ENCODE data around the gene COL9A3.

COL9A3 gene

DNA sequence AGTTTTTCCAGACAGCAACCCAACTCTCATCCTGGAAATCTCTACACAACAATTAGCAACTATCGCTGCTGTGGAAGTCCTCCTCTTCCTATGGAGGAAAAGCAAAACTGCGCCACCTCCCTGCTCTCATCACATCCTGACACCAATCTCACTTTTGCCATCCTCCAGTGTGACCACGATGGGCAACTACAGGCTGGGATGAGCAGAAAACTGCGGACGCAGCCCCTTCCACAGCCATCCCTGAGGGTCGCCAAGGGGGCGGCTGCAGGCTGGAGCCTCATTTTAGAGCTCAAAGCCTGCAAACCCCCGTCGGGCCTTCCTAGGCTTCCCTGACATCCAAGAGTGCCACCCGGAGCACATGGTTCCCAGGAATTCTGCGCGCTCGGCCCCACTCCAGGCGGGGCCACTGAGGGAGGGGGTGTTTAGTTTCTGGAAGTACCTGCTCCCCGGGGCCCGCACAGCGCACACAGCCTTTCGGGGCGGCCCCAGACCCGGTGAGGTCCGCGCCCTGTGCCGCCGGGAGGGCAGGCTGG, 43.6 kb downstream of the COL9A3 start:
- no peak for DNase-seq

DNA sequence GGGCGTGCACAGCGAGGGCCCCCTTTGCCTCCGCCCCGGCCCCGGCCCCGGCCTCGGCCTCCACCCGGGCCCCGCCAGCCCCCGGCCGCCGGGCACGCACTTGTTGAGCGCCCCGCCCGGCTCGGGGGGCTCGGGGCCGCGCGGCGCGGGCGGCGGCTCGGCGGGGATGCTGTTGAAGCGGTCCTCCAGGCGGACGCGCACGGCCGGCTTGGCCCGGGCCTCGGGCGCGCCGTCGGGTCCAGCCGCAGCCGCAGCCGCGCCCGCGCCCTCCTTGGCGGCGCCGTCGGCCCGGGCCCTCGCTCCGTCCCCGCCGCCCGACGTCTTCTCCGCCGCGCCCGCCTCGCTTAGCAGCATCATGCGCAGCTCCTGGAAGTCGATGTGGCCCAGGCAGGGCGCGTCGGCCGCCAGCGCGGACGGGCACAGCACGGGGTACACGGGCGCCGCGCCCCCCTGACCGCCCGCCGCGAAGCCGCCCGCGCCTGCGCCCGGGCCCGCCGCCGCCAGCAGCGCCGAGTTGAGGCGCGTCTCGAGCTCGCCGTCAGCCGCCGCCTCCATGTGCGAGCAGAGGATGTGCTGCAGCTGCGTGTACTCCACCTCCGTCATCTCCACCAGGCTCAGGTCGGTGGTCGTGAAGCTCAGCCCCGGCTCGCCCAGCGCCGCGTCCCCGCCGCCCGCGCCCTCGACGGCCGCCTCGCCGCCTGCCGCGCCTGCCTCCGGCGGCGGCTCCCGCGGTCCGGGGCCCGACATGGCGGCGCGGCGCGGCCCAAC, 44.3 kb downstream of the COL9A3 start:
- DNase-seq: no peak

DNA sequence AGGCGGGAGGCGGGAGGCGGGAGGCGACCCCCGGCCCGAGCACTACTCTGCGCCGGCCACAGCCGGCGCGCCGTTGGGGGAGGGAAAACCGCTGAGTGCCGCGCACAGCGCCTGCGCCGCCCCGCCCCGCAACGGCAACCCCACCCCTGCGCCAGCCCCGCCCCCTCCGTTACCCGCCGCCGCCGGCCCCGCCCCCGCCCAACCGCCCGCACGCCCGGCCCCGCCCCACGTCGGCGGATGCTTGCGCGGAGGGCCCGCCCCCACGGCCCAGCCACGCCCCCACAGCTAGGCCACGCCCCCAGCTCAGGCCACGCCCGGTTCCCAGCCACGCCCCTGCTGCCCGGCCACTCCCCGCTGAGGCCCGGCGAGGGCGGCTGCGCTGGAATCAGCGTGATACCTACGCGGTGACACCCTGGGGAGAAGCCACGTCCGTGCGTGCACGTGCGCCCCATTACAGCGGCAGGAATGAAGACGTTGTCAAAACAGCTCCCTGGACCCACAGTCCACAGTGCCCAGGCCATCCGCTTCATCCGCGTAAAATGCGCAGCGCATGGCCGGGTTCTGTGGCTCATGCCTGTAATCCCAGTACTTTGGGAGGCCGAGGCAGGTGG, 45.0 kb downstream of the COL9A3 start, which contains the start of gene TCFL5:
TSS of gene TCFL5 (minus strand) at position 97 of the 611 bp plus-strand sequence. CDS start 152 bp downstream, outside the sequence.
- peak; percentile 84 to 95 for DNase-seq

DNA sequence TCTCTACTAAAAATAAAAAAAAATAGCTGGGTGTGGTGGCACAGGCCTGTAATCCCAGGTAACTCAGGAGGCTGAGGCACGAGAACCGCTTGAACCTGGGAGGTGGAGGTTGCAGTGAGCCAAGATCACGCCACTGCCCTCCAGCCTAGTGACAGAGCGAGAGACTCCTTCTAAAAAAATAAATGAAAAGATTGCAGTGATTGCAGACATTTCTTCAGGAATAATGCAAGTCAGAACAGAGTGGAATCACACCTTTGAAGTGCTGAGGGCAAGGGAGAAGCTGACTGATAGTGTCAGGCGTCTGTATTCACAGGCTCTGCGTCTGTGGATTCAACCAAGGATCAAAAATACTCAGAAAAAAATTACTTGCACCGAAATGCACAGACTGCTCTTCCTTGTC, 47.4 kb downstream of the COL9A3 start:
- no peak for DNase-seq

DNA sequence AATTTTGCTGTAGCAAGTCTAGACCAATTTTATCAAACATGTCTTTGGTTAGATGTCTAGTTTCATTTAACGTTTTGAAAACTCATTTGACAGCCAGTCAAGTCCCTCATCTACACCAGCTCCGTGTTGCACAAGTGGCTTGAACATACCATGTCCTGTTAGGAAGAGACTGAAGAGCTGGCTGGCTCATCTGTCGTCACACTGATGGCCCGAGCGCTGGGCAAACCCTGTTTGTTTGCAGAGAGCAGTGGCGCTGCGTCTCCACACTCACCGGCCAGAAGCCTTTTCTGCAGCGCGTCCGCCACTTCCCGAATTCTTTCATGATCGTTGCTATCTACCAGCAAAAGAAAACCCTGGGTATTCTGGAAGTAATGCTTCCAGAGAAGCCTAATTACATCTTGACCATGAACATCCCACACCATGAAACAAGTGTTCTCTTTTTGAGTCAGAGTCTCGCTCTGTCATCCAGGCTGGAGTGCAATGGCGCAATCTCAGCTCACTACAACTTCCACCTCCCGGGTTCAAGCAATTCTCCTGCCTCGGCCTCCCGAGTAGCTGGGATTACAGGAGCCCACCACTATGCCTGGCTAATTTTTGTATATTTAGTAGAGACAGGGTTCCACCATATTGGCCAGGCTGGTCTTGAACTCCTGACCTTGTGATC, 55.5 kb downstream of the COL9A3 start:
- DNase-seq: no peak

DNA sequence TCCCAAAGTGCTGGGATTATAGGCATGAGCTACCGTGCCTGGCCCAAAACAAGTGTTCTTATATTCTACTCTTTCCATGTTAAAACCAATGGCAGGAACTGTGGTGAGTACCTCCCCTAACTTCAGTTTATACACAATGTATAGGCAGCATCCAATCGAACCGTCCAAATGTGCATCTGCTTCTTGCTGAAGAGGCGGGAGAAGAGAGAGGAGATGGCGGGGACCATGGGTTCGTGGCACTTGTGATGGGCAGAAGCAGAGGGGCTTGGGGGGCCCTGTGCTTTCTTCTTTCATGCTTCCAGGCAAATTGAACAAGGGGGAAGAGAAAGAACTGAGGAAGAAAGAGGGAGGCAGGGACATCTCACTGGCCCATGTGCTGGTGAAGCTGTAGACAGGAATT, 56.0 kb downstream of the COL9A3 start:
- DNase-seq: no peak

DNA sequence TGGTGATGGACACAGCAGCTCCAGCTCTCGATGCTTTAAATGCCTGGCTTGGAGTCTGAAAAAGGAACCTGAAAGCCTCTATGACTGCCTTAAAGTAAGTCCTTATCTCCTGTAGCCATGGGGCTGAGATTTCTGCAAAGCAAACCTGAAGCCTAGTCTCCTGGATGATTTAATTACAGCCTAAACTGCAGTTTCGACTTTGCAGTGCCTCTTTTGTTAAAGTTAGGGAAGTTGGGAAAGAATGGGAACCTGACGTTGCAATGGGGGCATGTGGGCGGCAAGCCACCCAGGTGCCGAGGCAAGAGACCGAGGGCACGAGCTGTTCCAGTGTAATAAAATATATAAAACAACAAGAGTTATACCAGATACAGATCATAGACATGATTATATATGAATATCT, 56.4 kb downstream of the COL9A3 start:
- no peak for DNase-seq

DNA sequence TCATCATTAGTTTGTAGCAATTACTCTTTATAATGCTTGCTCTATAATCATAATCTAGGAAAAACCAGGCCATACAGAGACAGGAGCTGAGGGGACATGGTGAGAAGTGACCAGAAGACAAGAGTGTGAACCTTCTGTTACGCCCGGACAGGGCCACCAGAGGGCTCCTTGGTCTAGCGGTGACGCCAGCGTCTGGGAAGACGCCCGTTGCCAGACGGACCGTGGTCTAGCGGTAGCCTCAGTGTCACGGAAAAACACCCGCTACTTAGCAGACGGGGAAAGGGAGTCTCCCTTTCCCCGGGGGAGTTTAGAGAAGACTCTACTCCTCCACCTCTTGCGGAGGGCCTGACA, 56.8 kb downstream of the COL9A3 start:
- peak; percentile 53 to 74 for DNase-seq

DNA sequence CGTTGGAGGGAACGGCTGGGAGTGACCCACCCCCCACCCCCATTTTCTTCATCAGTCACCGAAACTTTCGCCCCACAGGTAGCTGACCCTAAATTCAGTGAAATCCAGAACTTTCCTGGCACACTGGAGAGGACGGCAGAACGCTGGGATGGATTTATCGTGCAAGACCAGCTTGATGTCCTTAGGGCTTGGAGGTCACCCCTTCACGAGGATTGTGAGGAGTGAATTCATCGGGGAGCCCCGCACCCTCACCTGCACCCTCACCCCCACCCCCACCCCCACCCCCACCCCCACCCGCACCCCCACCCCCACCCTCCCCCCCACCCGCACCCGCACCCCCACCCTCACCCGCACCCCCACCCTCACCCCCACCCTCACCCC, 58.1 kb downstream of the COL9A3 start:
- peak in 1 of 2 experiments; percentile 59 for DNase-seq

DNA sequence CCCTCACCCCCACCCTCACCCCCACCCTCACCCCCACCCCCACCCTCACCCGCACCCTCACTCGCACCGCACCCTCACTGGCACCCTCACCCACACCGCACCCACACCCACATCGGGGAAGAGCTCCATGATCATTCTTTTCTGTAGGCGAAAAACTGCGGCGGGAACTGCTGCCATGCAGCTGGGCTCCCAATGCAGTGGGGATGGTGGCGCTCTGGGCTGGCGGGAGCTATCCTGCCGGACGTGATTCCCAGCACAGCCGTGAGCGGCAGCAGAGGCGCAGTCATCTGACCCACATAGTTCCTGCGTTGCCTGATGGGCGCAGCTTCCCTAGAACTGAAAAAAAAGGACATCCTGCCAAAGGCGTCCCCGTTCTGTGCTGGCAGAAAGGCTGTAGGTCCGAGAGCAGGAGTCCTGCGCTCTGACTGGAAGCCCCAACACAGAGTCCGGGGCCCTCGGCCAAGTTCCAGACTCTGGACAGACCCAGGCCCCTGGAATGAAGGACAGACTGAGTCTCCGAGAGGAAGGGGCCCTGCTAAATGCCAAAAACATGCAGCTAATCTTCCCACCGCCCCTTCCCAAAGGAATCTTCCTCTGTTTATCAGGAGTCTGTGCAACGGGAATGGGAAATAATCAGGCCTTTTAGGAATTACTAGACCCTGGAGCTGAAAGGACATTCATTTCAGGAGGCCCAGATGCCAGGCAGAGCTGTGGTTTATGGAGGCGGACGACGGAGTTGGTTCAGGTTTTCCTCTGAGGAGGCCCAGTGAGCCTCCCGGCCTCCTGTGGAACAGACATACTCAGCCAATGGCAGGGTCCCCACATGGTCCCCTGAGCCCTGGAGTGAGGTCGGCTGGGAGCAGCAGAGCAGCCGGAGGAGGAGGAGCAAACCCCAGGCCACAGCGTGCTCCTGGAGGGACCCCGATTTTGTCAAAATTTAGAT, 58.8 kb downstream of the COL9A3 start:
- DNase-seq: peak; percentile 87 to 90

DNA sequence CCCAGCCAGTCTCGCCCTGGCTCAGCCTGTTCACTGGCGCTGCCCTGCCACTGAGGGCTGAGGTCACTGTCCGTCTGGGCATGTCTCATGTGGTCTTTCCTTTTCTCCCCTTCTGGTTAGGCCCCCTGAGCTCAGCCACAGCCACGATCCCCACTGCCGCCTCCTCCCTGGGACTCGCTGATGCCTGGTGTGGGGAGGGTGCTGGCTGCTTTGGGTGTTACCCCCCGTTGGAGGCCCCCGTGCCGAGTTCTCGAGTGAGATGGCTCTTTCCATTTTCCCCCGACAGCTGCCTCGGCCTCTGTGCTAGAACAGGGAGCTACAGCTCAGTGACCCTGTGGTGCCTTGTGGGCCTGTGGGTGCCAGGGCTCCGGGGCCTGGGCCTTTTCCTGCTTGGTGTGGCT, 59.7 kb downstream of the COL9A3 start:
- no peak for DNase-seq

DNA sequence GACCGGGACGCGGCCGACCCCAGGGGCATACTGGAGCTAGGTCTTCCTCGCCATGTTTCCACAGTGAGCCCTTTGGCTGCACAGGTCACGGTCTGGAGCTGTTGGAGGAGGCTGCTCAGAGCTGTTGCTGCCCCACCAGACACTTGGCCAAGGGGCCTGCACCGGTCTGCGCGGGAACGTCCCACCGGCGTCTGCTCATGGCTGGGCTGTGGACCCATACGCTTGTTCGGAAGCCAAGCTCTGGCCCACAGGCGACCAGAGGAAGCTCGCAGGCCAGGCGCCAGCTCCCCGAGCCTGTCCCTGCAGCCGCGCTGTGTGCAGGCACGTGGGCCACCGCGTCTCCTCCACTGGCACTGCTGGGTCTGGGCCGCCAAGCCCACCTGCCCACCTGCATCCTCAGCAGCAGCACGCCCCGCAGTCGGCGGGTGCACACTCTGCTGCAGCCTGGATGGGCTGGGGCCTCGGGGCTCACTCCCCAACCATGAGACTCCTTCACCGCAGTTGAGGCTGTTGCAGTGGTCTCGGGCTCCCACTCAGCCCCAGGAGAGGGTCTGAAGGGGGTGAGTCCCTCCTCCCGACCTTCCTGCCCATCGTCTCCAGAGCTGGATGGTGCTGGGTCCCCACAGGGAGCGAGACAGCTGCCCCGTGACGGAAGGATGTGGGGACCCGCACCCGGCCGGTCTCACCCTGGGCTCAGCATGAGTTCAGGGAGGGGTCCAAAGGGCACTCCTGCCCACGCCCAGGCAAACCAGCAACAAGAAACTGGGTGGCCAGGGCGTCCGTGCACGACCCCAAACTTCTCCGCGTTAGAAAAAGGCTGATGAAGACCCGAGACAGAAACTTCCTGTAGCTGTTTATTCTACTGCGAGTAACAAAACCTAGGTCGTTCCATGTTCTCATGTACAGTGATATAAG, 60.3 kb downstream of the COL9A3 start:
- no peak for DNase-seq

DNA sequence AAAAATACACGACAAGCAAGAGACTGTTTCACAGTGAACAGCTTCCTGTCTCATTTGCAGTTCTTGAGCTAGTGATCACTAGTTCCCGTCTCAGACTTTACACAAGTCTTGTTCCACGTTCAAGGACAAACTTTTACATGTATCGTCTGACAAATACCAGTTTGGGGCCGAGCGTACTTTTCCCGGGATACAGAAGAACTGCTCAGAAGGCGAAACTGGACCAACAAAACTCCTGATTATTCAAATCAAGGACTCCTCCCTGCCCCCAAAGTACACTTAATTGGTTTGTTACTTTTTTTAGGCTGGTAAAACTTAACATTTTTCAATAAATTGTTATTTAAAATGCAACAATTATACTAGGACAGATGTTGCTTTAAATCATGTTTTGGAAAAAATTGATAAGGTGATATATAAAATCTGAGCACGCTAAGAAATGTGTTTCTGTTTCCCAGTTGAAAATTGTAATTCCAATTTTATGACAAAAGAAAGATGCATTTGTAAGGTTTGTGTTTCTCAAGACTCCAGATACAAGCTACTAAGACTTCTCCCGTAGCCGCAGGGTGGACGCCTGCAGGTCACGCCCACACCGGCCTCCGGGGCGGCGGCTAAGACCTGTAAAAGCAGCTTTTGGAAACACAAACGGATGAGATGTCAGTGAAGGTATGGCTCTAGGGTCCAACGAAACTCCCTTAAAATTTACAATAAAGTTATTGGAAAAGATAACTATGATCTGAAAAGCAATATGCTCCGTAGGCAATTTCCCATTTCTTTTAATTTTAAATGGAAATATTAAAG, 61.6 kb downstream of the COL9A3 start:
- DNase-seq: no peak

DNA sequence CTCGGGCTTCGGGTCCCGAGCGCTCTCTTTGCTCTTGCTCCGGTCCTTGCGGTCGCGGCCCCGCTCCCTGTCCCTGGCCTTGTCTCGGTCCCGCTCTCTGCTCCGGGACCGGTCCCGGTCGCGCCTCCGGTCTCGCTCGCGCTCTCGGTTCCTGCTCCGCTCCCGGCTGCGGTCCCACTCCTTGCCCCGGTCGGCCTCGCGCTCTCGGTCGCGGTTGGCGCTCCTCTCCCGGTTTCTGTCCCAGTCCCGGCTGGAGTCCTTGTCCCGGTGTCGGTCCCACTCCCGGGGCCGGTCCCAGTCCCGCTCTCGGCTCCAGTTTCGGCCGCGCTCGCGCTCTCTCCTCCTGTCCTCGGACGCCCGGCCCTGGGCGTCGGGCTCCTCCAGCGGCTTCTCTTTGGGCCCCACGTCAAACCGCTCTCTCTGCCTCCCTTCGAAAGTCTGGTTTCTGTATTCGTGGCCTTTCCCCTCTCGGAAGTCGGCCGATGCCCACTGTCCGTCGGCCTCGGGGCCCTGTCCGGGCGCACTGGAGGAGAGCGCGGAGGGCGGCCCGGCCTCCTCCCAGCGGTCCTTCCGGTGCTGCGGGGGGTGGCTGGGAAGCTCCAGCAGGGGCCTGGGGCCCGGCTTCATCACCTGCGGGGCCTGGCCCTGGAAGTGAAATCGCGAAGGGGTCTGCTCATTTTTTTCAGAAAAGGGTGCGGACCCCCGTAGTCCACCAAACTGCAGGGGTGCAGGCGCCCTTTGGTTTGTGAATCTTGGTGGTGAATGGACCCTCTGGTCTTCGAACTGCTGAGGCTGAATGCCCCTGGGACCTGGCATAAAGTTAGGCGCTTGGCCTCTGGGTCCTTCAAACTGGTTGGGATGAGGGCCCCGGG, 62.7 kb downstream of the COL9A3 start:
- DNase-seq: no peak

DNA sequence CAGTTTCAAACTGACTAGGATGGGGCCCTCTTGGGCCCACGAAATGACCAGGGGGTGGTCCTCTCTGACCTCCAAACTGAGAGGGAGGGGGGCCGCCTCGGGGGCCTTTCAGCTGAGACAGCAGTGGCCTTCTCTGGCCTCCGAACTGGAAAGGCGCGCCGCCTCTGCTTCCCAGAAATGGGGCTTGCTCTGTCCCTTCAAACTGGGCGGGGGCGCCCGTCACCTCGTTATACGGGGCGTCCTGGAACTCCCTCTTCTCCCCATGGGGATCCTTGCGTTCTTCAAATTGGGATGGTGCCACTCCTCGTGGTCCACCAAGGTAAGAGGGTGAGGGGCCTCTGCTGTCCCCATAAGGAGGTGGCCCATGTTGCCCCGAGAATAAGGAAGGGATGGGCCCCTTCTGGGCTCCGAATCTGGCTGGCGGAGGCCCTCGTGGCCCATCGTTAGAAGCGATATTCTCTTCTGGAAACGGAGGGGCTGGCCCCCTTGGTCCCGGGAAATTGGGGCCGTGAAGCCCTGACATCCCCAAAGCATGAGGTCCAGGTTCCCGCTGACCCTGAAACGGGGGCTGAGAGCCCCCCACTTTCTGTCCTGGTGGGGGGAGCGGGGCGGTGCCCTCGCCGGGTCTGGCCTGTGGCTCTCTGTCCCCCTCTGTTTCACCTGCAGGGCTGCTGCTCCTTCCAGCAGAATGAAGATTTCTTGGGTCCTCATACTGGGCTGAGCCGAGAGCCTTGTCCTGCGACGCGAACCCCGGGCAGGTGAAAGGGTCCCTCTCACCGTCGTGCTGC, 63.5 kb downstream of the COL9A3 start:
- no peak for DNase-seq

DNA sequence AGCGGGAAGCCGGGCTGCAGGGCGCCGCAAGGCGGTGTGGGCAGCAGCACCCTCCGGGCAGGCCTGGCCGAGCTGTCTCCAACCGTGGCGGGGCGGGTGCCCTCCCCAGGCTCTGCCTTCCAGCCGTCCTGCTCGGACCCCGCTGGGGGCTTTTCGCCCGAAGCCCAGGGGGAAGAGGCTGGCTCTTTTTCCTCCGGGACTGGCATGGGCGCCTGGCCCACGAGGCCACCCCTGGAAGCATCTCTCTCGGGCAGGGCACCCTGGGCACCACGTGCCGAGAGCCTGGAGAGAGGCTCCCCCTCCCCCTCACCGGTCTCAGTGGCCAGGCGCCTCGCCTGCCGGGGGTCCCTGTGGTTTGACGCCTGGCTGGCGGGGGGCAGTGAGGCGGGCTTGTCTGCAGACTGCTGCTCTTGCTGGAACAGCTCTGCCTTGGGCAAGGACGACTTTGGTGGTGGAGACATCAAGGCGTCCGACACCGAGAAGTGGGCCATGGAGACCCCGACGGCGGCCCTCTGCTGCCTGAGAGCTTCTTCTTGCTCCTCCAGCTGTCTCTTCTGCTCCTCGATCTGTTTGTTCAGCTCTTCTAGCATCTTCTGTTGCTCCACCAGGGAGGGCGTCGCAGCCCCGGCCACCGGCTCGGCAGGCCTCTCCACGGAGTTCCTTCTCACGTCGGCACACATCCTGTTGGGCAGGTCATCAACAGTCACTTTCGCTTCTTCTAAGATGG, 64.2 kb downstream of the COL9A3 start:
- no peak for DNase-seq

DNA sequence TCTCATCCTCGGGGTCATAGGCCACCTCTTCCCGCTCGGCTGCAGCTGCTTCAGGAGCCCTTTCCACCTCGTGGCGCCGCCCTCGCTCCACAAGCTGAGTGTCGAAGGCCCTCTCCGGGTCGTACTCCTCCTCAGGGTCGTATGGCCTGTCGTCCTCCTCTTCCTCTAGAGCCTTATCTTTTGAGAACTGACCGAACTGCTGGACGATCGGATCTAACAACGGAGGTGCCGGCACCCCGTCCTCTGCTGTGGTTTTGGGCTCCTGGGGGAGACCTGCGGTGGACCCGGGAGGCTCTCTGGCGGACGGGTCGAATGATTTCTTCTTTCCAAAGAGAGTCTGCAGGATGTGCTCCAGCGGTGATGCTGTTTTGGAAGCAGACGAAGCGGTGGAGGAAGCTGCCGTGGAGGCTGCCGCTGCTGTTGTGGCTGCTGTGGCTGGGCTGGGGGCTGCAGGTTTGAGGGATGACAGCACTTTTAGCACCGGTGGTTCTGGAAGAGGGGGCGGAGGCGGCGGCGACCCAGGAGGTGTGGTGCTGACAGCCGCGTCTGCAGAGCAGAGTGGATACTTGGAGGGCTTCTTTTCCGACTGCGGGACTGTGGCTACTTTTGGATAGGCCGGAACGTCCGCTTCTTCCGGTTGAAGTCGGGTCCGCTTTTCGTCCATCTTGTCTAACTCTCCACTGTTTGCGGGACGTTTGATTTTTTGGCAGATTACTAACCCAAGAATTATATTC, 65.0 kb downstream of the COL9A3 start:
- no peak for DNase-seq

All from NCI-H1930 (cell line).